Measurements from ENCODE around the gene TNKS2. TPM values are rescaled to one million over a fixed set of nuclear protein-coding genes. Genes with fewer than 3 reads are reported as not detected.

TNKS2 gene
- total and polyA plus RNA-seq, 2 of the 13 experiments (the other 11 are each of a cell fraction or from before 2014, with no cell fraction given), result 15.2 to 19.4 TPM

GRCh38 chr10:91891125-91892001 is 93.1 kb downstream of the TNKS2 start (continued):
- TF ChIP-seq ZNF234 (CRISPR knock-in tag; conservative IDR thresholded peaks at IDR 0.05) (no peak), ZNF713 (CRISPR knock-in tag; IDR thresholded peaks at IDR 0.05) (no peak), FOSL2 (CRISPR knock-in tag; IDR thresholded peaks at IDR 0.05) (peak; percentile 90), ISL2 (CRISPR knock-in tag; IDR thresholded peaks at IDR 0.05) (no peak), ZNF275 (CRISPR knock-in tag; IDR thresholded peaks at IDR 0.05; ENCODE audit: borderline replicate concordance) (no peak), GFI1 (CRISPR knock-in tag; IDR thresholded peaks at IDR 0.05; ENCODE audit: borderline replicate concordance) (no peak), TOE1 (CRISPR knock-in tag; IDR thresholded peaks at IDR 0.05) (no peak), NR2F6 (IDR thresholded peaks at IDR 0.05) (peak; percentile 86), NR2F6 (CRISPR knock-in tag; IDR thresholded peaks at IDR 0.05) (peak; percentile 88), MED1 (CRISPR knock-in tag; IDR thresholded peaks at IDR 0.05) (0 out of 2 replicates have a peak, but pooled peaks have one; percentile 11), HCFC1 (IDR thresholded peaks at IDR 0.05; ENCODE audit: low read depth, low read length) (no peak), ZNF710 (CRISPR knock-in tag; IDR thresholded peaks at IDR 0.05; ENCODE audit: borderline replicate concordance) (no peak), TFDP1 (CRISPR knock-in tag; IDR thresholded peaks at IDR 0.05; ENCODE audit: borderline replicate concordance) (no peak), E2F2 (CRISPR knock-in tag; IDR thresholded peaks at IDR 0.05; ENCODE audit: borderline replicate concordance) (no peak), GPN1 (CRISPR knock-in tag; IDR thresholded peaks at IDR 0.05; ENCODE audit: borderline replicate concordance) (no peak), JDP2 (CRISPR knock-in tag; IDR thresholded peaks at IDR 0.05; ENCODE audit: borderline replicate concordance) (no peak), JUN (CRISPR knock-in tag; IDR thresholded peaks at IDR 0.05) (0 out of 2 replicates have a peak, but pooled peaks have one; percentile 37), TCF7L2 (IDR thresholded peaks at IDR 0.05; ENCODE audit: low read depth, low read length) (no peak), SMC3 (IDR thresholded peaks at IDR 0.05; ENCODE audit: low read length) (no peak), PBX3 (CRISPR knock-in tag; IDR thresholded peaks at IDR 0.05; ENCODE audit: borderline replicate concordance) (no peak)
